Stimulated activated CD4-positive, alpha-beta T cell treated with anti-CD3 and anti-CD28 coated beads, Interleukin-4, amount 100 ng/mL, for 1 hour (primary cell): ENCODE data around the gene PUS1.
"Not testable (repeated sequence)": the region's sequence is repeated elsewhere in the genome, so short reads cannot be mapped to it uniquely, and the experiment has no call there.

Experiments
- DNase-seq: peaks from one replicate; pipeline ENCODE4 v3.0.0-alpha.2; 2020

The PUS1 gene

GRCh38 chr12:131965073-131965472, 36.0 kb downstream of the PUS1 start:
- no peak for DNase-seq

- no peak for DNase-seq
These were observed 42.1 kb downstream of the PUS1 start for GRCh38 chr12:131971226-131971625.

GRCh38 chr12:131975228-131975627, 46.2 kb downstream of the PUS1 start:
- DNase-seq, result no peak

GRCh38 chr12:131979606-131980005, 50.5 kb downstream of the PUS1 start:
- no peak for DNase-seq

- DNase-seq, result no peak
These were observed 51.2 kb downstream of the PUS1 start for GRCh38 chr12:131980263-131980662.

- DNase-seq, result no peak
These were observed 52.3 kb downstream of the PUS1 start for GRCh38 chr12:131981388-131981787.

GRCh38 chr12:131982041-131982440, 53.0 kb downstream of the PUS1 start:
- no peak for DNase-seq

- no peak for DNase-seq
These were observed 54.0 kb downstream of the PUS1 start for GRCh38 chr12:131983026-131983425.

- no peak for DNase-seq
These were observed 54.5 kb downstream of the PUS1 start for GRCh38 chr12:131983554-131983953.

GRCh38 chr12:131984334-131984733, 55.3 kb downstream of the PUS1 start:
- no peak for DNase-seq

- DNase-seq, result not testable (repeated sequence)
These were observed 56.4 kb downstream of the PUS1 start for GRCh38 chr12:131985510-131985875.

- no peak for DNase-seq
These were observed 57.3 kb downstream of the PUS1 start for GRCh38 chr12:131986361-131986760.

- no peak for DNase-seq
These were observed 57.8 kb downstream of the PUS1 start for GRCh38 chr12:131986910-131987309.

- DNase-seq, result no peak
These were observed 58.5 kb downstream of the PUS1 start for GRCh38 chr12:131987552-131987951.

- DNase-seq, result no peak
These were observed 59.1 kb downstream of the PUS1 start for GRCh38 chr12:131988054-131988796.

GRCh38 chr12:131989021-131989420, 59.9 kb downstream of the PUS1 start:
- no peak for DNase-seq

GRCh38 chr12:131990066-131990979, 61.2 kb downstream of the PUS1 start:
- no peak for DNase-seq

GRCh38 chr12:131990980-131991305, 61.9 kb downstream of the PUS1 start:
- DNase-seq, result no peak

GRCh38 chr12:131991816-131992430, 62.8 kb downstream of the PUS1 start:
- no peak for DNase-seq

- no peak for DNase-seq
These were observed 65.5 kb downstream of the PUS1 start for GRCh38 chr12:131994589-131994988.
